Ovary (tissue), 3 donors: ENCODE results near the gene SYT15.

ENCODE experiments used
- CTCF ChIP-seq, 3 donors: fragments of 450-650 bp in 2 of 3; fragments of 200-600 bp in 1 of 3; IDR thresholded peaks; one replicate each; pipeline versions ENCODE4 v1.5.1 to v1.8.0; 2016 to 2022; ENCODE audit warnings: antibody characterized with exemption in 3 of 3, mild to moderate bottlenecking in 1 of 3
- POLR2A ChIP-seq: fragments of 450-650 bp; IDR thresholded peaks from one replicate; pipeline ENCODE4 v1.6.1; 2017; ENCODE audit warnings: antibody characterized with exemption, mild to moderate bottlenecking, moderate library complexity
- donor health status: DM: no; HTN: no; CAD: no.

DNA sequence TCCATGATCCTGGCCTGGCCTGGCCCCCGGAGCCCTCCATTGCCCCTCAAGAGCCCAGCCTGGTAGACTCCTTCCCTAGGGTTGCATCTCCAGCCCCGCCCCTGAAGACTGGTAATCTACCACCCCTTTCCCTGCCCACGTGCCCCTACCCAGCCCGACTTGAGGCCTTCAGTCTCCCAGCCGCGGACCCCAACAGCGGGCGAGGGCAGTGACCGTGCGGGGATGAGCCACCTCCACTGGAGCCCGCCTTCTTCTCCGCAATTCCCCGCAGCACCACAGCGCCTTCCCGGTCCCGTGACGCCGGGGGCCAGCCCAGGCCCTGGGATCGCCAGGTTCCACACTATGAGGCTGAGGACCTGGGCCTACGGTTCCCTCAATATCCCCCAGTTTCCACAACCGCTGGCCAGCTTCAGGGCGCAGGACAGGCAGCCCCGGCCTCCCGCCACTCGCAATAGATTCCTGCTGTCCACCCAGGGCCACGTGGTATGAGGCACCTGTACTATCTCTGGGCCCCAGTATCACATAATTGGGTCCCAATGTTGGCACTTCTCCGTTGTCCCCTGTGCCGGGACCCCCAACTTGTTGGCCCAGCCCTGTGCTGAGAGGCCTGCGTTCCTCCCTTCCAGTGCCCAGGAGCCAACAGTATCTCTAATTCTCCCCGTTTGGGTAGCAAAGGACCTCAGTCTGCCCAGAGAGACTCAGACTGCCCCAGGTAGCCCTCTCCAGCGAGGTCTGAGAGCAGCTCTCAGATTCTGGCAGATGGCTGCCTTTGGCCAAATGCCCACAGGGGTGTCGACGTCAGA, 21.4 kb upstream of the SYT15 start:
- TF ChIP-seq POLR2A, result no peak
- TF ChIP-seq CTCF (IDR thresholded peaks at IDR 0.05), result no peak
